Loucy (cell line): ENCODE data around the gene CFAP43.
A peak's percentile ranks its signal among the peaks of the same experiment; 100 is the strongest.

Source experiments
- H2AFZ ChIP-seq: fragments of 200-600 bp; sonication (generic); 2 replicates; pipeline ENCODE4 v1.6.0; 2016; ENCODE audit warnings: antibody characterized with exemption, mild to moderate bottlenecking, low read length, moderate library complexity
- H3F3A ChIP-seq: fragments of 200-600 bp; 2 replicates; pipeline ENCODE4 v1.6.0; 2016; ENCODE audit warnings: antibody characterized with exemption, low read depth, mild to moderate bottlenecking
- H3K27me3 ChIP-seq: fragments of 200-600 bp; sonication (generic); 2 replicates; pipeline ENCODE4 v1.6.1; 2014; ENCODE audit warnings: low read length, mild to moderate bottlenecking; ENCODE audit not compliant: insufficient read depth, poor library complexity, severe bottlenecking
- H3K36me3 ChIP-seq: fragments of 200-600 bp; sonication (generic); 2 replicates; pipeline ENCODE4 v1.6.1; 2016; ENCODE audit warnings: low read length; ENCODE audit not compliant: insufficient read depth
- H3K4me1 ChIP-seq: fragments of 200-600 bp; sonication (generic); 2 replicates; pipeline ENCODE4 v1.5.1; 2014; ENCODE audit warnings: low read length, mild to moderate bottlenecking; ENCODE audit not compliant: insufficient read depth, poor library complexity, severe bottlenecking
- H3K4me2 ChIP-seq: fragments of 200-600 bp; sonication (generic); 2 replicates; pipeline ENCODE4 v1.6.0; 2014; ENCODE audit warnings: antibody characterized with exemption, low read length, low read depth, mild to moderate bottlenecking; ENCODE audit not compliant: poor library complexity, severe bottlenecking
- H3K4me3 ChIP-seq: fragments of 200-600 bp; sonication (generic); 2 replicates; pipeline ENCODE4 v1.5.1; 2014; ENCODE audit warnings: low read length, mild to moderate bottlenecking, mixed read lengths; ENCODE audit not compliant: poor library complexity, severe bottlenecking
- H3K79me2 ChIP-seq: fragments of 200-600 bp; sonication (generic); 2 replicates; pipeline ENCODE4 v1.6.1; 2014; ENCODE audit warnings: low read length; ENCODE audit not compliant: insufficient read depth
- H3K9ac ChIP-seq: fragments of 200-600 bp; sonication (generic); 2 replicates; pipeline ENCODE4 v1.6.0; 2014; ENCODE audit warnings: mild to moderate bottlenecking, low read depth, low read length, moderate library complexity; ENCODE audit not compliant: poor library complexity, severe bottlenecking
- H3K9me2 ChIP-seq: fragments of 200-600 bp; sonication (generic); replicated peaks from 2 replicates; pipeline ENCODE4 v1.6.1; 2016; ENCODE audit warnings: low read depth, low read length, mixed read lengths
- H3K9me3 ChIP-seq: fragments of 200-600 bp; sonication (generic); 2 replicates; pipeline ENCODE4 v1.6.1; 2014; ENCODE audit warnings: mild to moderate bottlenecking, antibody characterized with exemption, low read length, low read depth; ENCODE audit not compliant: insufficient read depth
- H4K20me1 ChIP-seq: fragments of 200-600 bp; sonication (generic); 2 replicates; pipeline ENCODE4 v1.6.0; 2014; ENCODE audit warnings: antibody characterized with exemption, low read length, mild to moderate bottlenecking; ENCODE audit not compliant: insufficient read depth, poor library complexity, severe bottlenecking
- CTCF ChIP-seq: fragments of 200-600 bp; sonication (generic); conservative IDR thresholded peaks from 2 replicates; pipeline ENCODE4 v1.5.1; 2014; ENCODE audit warnings: mild to moderate bottlenecking, antibody characterized with exemption, low read length
- EZH2phosphoT487 ChIP-seq: fragments of 200-600 bp; IDR thresholded peaks from 2 replicates; pipeline ENCODE4 v1.6.1; 2018; ENCODE audit warnings: antibody characterized with exemption, mild to moderate bottlenecking, moderate library complexity, borderline replicate concordance

The CFAP43 gene

DNA sequence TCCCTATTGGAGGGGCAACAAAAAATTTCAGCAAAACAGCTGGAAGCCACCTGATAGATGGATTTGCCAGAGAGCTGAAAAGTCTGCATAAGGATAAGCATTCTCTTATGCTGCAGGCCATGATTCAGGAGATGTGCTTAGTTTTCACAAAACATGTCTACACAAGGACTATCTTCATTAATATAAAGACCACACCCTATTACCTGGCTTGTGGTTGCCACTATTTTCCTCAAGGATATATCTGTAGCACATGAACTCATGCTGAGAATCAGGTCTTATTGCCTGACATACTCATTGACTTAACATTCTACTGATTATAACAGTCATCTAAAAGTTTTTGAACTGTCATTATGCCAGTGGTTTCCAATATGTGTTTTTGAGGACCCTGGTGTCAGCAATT lies 139.4 kb downstream of the CFAP43 start:
- TF ChIP-seq EZH2phosphoT487 = no peak
- no peak for TF ChIP-seq CTCF
- Histone ChIP-seq H3K9me2 (no peaks in the 10 kb centered on the region), H3K9me3 (peaks cover 12% of the 10 kb centered on the region; the same call in 1 of the 2 replicates), H3K79me2 (no peaks in the 10 kb centered on the region), H3K27me3 (no peaks in the 10 kb centered on the region), H3F3A (no peaks in the 10 kb centered on the region), H3K4me2 (no peak overlapping the region), H3K4me3 (no peak overlapping the region), H4K20me1 (no peaks in the 10 kb centered on the region), H3K36me3 (no peaks in the 10 kb centered on the region), H3K4me1 (no peaks in the 10 kb centered on the region), H2AFZ (no peak overlapping the region), H3K9ac (no peak overlapping the region)

- Histone ChIP-seq H3K36me3 (no peaks in the 10 kb centered on the region), H3K4me2 (no peak overlapping the region)
- TF ChIP-seq EZH2phosphoT487 (no peak), CTCF (no peak)
Measured at GRCh38 chr10:104090611-104091010, 141.6 kb downstream of the CFAP43 start.

DNA sequence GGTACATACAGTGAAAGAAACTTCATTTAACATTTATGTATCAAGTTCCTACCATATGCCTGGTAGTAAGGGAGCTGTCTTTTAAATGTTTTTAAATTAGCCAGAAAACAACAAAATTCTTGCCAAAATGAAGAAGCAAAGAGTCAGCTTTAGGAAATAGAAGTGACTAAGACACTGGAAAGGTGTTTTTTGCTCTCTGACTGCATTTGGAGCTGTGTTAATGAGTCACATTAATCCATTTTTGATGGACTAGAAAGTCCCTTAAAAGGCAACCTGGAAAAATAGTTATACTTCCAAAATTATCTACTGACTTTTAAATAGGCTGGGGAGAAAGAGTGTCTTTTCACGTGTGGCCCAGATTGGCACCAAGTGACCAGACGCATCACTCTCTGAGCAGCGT lies 142.5 kb downstream of the CFAP43 start:
- no peak overlapping the region for H2AFZ ChIP-seq
- H3K9ac ChIP-seq = no peak overlapping the region
- TF ChIP-seq CTCF = no peak
- no peak for TF ChIP-seq EZH2phosphoT487
- no peaks in the 10 kb centered on the region for H3K9me3 ChIP-seq
- no peaks in the 10 kb centered on the region for H3K79me2 ChIP-seq
- H3K4me2 ChIP-seq = no peak overlapping the region
- H3K27me3 ChIP-seq = no peaks in the 10 kb centered on the region
- H3K36me3 ChIP-seq = no peaks in the 10 kb centered on the region
- no peaks in the 10 kb centered on the region for H4K20me1 ChIP-seq
- H3K4me1 ChIP-seq = peaks cover 10% of the 10 kb centered on the region
- no peaks in the 10 kb centered on the region for H3K9me2 ChIP-seq
- H3K4me3 ChIP-seq = no peak overlapping the region
- H3F3A ChIP-seq = no peaks in the 10 kb centered on the region

More at GRCh38 chr10:104090611-104091010, 141.6 kb downstream of the CFAP43 start:
- Histone ChIP-seq H3K27me3 (no peaks in the 10 kb centered on the region), H3K79me2 (no peaks in the 10 kb centered on the region), H3K9ac (no peak overlapping the region), H4K20me1 (no peaks in the 10 kb centered on the region), H3K4me3 (no peak overlapping the region), H2AFZ (0 out of 2 replicates have a peak overlapping the region, but pooled peaks have one; percentile 39), H3K9me3 (no peaks in the 10 kb centered on the region), H3F3A (no peaks in the 10 kb centered on the region), H3K9me2 (no peaks in the 10 kb centered on the region), H3K4me1 (peaks cover 9% of the 10 kb centered on the region)
